ENCODE data around the gene TMEM63A.

The TMEM63A gene

GRCh38 chr1:225863167-225863566, 19.0 kb downstream of the TMEM63A start:
- no peak for DNase-seq

- DNase-seq: no peak
Observed at GRCh38 chr1:225862581-225862950, 19.6 kb downstream of the TMEM63A start.

GRCh38 chr1:225861834-225862580, 20.2 kb downstream of the TMEM63A start:
- DNase-seq: no peak

- DNase-seq: no peak
Observed at GRCh38 chr1:225860876-225861441, 21.2 kb downstream of the TMEM63A start.

GRCh38 chr1:225860107-225860506, 22.1 kb downstream of the TMEM63A start:
- no peak for DNase-seq

- DNase-seq: no peak
Observed at GRCh38 chr1:225859151-225859550, 23.0 kb downstream of the TMEM63A start.

- DNase-seq: no peak
Observed at GRCh38 chr1:225857256-225857655, 24.9 kb downstream of the TMEM63A start.

- DNase-seq: no peak
Observed at GRCh38 chr1:225855503-225856300, 26.5 kb downstream of the TMEM63A start.

- DNase-seq: no peak
Observed at GRCh38 chr1:225853441-225853840, 28.7 kb downstream of the TMEM63A start.

GRCh38 chr1:225852413-225853124, 29.6 kb downstream of the TMEM63A start:
- DNase-seq: no peak

GRCh38 chr1:225851805-225852204, 30.4 kb downstream of the TMEM63A start:
- no peak for DNase-seq

- no peak for DNase-seq
Observed at GRCh38 chr1:225850370-225850769, 31.8 kb downstream of the TMEM63A start.

GRCh38 chr1:225849925-225850324, 32.3 kb downstream of the TMEM63A start:
- DNase-seq: no peak

GRCh38 chr1:225848030-225848955, 33.9 kb downstream of the TMEM63A start:
- no peak for DNase-seq

GRCh38 chr1:225847610-225848009, 34.6 kb downstream of the TMEM63A start:
- no peak for DNase-seq

- DNase-seq: no peak
Observed at GRCh38 chr1:225846331-225847310, 35.6 kb downstream of the TMEM63A start.

- DNase-seq: no peak
Observed at GRCh38 chr1:225845571-225846259, 36.5 kb downstream of the TMEM63A start.

- no peak for DNase-seq
Observed at GRCh38 chr1:225845097-225845496, 37.1 kb downstream of the TMEM63A start.

GRCh38 chr1:225844236-225845061, 37.7 kb downstream of the TMEM63A start:
- DNase-seq: no peak
